Fibroblast of the aortic adventitia (primary cell): ENCODE data around the gene GUK1. TPM values are rescaled to one million over a fixed set of nuclear protein-coding genes. Genes with fewer than 3 reads are reported as not detected.
"Not testable (repeated sequence)": the region's sequence is repeated elsewhere in the genome, so short reads cannot be mapped to it uniquely, and the experiment has no call there.

Experiments used
- DNase-seq: peaks from one replicate; pipeline ENCODE4 v3.0.0-alpha.2; 2010; ENCODE audit warnings: low read depth
- H3K4me3 ChIP-seq: 2 replicates; pipeline ENCODE4 v1.5.1; 2011; ENCODE audit warnings: low read depth, mild to moderate bottlenecking, control low read depth, low read length, moderate library complexity
- total RNA-seq: library from RNA; depleted of rRNA; stranded (reverse); fragments of >200 nt; gene quantifications from 2 replicates; pipeline ENCODE4 v1.2.3, GENCODE V29; 2012; ENCODE audit warnings: low replicate concordance
- TF ChIP-seq, protein P1 (sequence below): IDR thresholded peaks from 2 replicates; pipeline ENCODE4 v1.5.1; 2011; ENCODE audit warnings: mild to moderate bottlenecking, low read length, control low read depth, inconsistent platforms; ENCODE audit not compliant: insufficient read depth

The GUK1 gene
- total RNA-seq, 1 donor, result 217 TPM

DNA sequence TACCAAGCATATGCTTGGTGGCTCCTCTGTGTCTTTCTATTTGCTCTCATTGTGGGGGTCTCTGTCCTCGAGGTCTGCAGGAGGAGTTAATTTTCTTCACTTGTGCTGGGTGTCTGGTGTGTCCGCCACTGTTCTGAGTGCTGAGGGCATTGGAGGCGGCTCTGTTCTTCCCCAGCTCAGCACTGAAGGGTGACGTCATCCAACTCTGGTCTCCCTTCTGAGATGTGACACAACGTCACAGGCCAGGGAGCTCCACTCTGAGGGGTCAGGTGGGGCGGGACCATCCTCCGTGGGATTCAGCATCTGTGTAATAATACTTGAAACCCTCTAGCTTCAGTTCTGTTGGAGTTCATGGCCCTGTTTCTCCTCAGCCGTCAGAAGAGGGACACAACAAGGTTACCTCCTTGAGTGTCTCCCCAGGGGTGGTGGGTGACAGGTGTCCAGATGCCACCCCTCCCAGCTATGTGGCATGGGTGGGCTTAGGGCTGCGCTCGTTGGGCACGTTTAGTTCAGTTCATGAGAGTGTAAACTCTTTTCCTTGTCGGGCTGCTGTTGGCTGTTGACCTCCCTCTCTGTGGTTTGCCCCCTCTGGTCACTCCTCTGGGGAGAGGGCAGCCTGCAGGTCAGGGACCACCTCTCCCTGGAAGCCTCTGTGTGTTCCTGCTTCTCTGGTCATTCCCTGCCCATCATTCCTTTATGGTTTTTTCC, 28.6 kb downstream of the GUK1 start:
- no peak overlapping the region for H3K4me3 ChIP-seq
- TF ChIP-seq, protein P1, sequence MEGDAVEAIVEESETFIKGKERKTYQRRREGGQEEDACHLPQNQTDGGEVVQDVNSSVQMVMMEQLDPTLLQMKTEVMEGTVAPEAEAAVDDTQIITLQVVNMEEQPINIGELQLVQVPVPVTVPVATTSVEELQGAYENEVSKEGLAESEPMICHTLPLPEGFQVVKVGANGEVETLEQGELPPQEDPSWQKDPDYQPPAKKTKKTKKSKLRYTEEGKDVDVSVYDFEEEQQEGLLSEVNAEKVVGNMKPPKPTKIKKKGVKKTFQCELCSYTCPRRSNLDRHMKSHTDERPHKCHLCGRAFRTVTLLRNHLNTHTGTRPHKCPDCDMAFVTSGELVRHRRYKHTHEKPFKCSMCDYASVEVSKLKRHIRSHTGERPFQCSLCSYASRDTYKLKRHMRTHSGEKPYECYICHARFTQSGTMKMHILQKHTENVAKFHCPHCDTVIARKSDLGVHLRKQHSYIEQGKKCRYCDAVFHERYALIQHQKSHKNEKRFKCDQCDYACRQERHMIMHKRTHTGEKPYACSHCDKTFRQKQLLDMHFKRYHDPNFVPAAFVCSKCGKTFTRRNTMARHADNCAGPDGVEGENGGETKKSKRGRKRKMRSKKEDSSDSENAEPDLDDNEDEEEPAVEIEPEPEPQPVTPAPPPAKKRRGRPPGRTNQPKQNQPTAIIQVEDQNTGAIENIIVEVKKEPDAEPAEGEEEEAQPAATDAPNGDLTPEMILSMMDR, result no peak
- DNase-seq, result no peak

GRCh38 chr1:228169345-228169744, 29.3 kb downstream of the GUK1 start:
- H3K4me3 ChIP-seq, result no peak overlapping the region
- TF ChIP-seq, protein P1, result no peak
- DNase-seq, result no peak

DNA sequence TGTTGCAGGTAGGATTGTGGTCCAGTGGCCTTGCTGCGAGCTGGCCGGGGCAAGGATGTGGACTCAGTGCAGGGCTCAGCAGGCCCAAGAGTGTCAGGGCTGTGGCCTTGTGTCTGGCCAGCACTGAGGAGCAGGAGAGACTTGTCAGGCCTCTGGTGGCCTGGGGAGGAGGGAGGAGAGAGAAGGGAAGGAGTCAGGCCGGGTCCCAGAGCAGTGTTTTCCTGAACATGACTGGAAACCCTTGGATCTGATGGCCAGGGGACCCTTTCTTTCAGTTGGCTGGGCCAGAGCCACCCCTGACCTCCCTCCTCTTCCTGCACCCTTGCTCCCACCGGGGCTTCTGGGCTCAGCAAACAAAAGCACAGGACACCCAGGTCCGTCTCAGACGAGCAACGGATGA, 30.6 kb downstream of the GUK1 start:
- H3K4me3 ChIP-seq, result no peak overlapping the region
- TF ChIP-seq, protein P1, result no peak
- no peak for DNase-seq

DNA sequence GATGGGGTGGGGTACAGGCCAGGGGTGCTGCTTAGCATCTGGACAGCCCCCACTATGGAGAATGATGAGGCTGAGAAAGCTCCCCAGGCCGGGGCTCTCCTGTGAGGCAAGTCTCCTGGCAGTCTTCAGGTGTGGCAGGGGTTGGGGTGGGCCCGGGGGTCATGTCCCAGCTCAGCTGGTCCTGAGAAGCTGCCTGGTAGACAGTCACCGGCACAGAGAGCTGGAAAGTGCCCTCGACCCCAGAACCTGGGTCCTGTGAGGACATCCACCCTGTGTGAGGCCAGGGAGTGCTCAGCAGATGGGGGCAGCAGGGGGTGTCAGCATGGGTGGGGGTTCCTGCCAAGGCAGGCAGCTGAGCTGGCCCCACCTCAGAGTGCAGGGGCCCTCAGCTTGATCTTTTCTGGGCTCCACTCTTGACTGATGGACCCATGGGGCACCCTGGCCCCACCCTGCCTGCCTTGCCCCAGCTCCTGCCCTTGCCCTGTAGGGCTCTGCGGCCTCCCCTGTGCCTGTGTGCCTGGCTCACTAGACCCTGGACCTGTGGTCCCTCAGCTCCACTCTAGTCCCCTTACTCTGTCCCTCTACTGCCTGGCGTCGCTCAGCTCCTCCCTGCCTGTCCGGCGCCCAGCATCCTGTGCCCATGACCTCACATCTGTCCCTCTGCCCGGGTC, 31.3 kb downstream of the GUK1 start:
- H3K4me3 ChIP-seq, result no peak overlapping the region
- TF ChIP-seq, protein P1, result no peak
- DNase-seq, result no peak

DNA sequence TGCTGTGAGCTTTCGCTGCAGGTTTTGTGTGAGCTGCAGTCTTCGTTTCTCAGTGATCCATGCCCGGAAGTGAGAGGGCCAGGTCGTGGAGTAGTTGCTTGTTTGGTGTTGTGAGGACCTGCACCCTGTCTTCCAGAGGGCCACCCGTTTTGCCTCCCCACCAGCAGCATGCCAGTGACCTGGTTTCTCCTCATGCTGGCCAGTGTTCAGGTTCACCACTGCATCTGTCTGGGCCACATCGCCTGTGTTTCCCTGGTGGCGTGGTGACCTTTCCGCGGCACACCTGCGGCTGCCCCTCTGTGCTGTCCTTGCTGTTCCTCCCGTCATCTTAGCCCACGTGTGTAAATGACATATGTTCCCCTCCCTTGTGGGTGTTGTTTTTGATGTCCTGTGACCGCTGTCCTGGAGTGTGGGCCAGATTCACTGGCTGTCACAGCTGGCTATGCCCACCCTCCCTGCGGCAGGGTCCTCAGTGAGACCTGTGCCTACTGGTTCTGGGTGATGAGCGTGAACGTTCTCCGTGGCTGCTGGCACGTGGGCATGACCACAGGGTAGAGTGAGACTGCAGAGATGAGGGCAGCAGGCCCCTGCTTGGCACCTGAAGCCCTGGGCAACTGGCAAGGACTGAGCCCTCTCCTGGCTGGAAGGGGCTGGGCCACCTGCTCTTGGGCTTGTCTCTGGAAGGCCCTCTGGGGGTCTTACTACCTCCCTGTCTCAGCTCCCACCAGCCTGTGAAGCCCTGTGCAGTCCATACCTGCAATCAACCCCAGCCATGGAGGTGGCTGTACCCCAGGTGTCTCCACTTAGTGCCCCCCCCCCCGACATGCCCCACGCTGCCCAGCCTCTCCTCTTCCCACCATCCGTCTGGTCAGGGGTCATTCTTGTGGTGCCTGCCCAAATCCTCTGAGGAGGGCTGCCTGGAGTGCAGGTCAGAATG, 32.8 kb downstream of the GUK1 start:
- TF ChIP-seq, protein P1, result no peak

DNA sequence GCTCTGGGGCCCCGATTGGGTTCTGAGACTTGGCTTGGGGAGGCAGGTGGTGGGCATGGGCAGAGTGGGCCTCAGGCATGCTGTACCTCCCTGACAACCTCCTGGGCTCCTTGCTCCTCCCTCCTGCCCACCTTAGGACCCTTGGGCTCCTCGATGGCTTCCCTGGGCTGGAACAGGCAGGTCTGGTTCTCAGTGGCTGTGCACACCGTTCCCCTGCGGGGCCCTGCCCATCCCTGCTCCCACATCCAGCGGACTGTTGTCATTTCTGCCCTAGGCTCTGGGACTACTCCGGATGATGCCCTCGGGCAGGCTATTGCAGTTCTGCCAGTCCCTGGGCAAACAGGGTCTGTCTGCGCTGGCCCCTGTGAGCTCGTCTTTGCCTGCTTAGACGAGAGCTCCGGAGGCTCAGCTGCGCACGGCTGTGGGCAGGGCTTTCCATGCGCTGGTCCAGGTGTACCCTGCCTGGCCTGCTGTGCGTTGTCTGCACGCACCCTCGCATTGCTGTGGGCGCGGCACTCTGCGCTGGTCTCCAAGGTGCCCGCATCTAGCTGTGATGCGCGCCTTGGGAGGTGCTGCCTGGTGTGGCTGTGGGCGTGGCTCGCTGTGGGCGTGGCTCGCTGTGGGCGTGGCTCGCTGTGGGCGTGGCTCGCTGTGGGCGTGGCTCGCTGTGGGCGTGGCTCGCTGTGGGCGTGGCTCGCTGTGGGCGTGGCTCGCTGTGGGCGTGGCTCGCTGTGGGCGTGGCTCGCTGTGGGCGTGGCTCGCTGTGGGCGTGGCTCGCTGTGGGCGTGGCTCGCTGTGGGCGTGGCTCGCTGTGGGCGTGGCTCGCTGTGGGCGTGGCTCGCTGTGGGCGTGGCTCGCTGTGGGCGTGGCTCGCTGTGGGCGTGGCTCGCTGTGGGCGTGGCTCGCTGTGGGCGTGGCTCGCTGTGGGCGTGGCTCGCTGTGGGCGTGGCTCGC, 33.7 kb downstream of the GUK1 start:
- H3K4me3 ChIP-seq, DNase-seq: not testable (repeated sequence)

More for the DNA sequence above, 32.8 kb downstream of the GUK1 start:
- no peak for DNase-seq
- no peak overlapping the region for H3K4me3 ChIP-seq
